NOMO-1 treated with dmso at 0.1 percent for 144 hours (cell line): ENCODE measurements around the gene GJA3.
A peak's percentile ranks its signal among the peaks of the same experiment; 100 is the strongest.

Experiments used
- DNase-seq: peaks from one replicate; lab custom pipeline; 2025; ENCODE audit not compliant: unreplicated experiment; lab: John Stamatoyannopoulos, UW

GJA3 gene

DNA sequence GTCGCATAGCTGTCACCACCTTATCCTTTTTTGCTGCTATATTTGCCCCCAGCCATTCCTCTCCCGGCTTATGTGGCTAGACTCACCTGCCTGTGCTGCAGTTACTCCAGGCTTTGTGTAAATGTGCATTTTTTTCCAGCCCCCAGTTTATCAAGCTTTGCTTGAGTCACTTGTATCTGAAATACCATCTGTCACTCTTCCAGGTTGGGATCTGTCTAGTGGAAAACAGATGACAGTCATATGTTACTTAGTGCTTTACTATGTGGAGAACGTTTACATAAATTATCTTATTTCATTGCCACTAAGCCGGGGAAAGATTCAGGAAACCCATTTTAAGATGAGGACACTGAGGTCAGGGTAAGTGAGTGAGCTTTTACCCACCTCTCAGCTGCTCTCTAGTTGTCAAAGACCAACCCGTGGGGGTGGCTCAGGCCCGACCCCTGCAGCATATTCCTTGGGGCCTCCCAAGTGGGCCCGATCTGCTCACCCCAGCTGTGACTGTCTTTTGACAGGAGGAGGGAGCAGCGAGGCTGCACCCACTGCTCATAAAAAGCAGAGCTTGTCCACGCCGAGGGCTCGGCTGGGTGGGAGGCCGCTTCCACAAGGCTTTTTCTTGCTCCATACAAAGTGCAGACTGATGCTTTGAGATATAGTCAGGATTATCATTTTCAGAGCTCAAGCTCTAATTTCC is 24.7 kb upstream of the GJA3 start:
- DNase-seq = no peak

GRCh38 chr13:20182231-20182846 is 21.5 kb upstream of the GJA3 start:
- DNase-seq = peak; percentile 54

- no peak for DNase-seq
Measured at GRCh38 chr13:20181188-20181587, 20.3 kb upstream of the GJA3 start.

DNA sequence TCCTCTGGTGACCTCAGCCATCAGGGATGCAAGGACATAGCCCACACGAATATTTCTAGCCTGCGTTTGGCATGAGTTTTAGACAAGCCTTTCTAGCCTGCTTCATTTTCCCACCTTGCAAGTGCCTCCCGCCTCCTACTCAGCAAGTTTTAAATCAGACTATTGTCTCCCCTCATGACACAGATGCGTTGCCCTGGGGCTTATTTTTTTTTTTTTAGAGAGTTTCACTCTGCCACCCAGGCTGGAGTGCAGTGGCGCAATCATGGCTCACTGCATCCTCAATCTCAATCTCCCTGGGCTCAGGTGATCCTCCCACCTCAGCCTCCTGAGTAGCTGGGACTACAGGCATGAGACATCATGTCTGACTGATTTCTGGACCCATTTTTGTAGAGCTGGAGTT is 17.3 kb upstream of the GJA3 start:
- DNase-seq = no peak

DNA sequence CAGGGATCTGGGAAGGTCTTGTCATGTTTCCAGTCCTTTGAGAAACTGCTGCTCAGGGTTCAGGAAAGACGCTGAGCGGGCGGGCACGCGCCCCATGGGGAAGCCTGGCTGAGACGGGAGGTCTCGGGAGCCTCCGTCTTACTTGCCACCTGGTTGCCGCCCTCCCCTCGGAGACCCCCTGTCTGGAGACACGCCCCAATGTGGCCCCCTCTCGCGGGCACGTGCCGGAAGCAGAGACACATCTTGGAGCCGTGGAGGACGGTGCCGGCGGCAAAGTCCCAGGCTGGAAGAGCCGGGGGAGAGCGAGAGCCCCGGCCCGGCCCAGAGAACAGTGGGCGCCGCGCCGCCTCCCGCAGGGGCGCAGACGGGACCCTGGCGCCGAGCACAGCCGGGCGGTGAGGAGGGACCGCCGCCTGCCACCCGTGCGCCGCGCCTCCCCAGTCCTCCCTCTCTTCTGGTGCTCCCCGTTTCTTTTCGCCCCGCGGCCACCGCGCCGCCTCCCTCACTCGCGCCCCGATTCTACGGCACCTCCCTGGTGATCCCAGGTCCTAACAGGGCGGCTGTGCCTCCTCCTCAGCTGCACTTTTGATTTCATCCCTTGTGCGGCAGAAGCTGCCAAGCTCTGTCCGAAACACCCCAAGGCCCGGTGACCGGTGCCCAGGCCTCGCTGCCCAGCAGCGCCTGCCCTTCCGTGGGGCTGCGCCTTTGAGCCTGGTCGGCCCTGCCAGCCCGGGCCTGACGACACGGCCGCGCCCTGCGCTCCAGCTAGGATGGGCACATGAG is 16.4 kb upstream of the GJA3 start:
- DNase-seq = no peak

GRCh38 chr13:20175907-20176652 is 15.2 kb upstream of the GJA3 start:
- no peak for DNase-seq

GRCh38 chr13:20175406-20175794 is 14.5 kb upstream of the GJA3 start:
- no peak for DNase-seq

GRCh38 chr13:20174656-20175405 is 14.0 kb upstream of the GJA3 start:
- peak; percentile 93 for DNase-seq

- no peak for DNase-seq
Measured at GRCh38 chr13:20173116-20173746, 12.4 kb upstream of the GJA3 start.

- DNase-seq = no peak
Measured at GRCh38 chr13:20171364-20171763, 10.5 kb upstream of the GJA3 start.

DNA sequence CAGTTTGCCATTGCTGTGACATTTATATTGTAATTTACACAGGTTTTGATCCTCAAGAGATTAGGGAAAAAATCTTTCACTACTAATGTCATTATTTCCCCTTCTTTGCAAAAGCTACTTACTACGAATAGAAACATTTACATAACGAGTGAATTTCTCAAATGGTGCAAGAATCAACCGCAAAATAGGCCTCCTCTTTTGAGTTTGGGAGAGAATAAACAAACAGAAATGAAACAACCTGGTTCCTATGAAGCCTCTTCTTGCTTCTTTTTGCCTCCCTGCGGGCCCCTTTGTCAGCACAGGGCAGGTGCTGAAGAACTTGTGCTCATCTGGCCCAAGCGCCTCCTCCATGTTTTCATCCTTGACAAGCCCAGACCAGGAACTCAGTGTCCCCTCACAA is 10.1 kb upstream of the GJA3 start:
- DNase-seq = no peak

GRCh38 chr13:20168396-20168795 is 7.5 kb upstream of the GJA3 start:
- no peak for DNase-seq

DNA sequence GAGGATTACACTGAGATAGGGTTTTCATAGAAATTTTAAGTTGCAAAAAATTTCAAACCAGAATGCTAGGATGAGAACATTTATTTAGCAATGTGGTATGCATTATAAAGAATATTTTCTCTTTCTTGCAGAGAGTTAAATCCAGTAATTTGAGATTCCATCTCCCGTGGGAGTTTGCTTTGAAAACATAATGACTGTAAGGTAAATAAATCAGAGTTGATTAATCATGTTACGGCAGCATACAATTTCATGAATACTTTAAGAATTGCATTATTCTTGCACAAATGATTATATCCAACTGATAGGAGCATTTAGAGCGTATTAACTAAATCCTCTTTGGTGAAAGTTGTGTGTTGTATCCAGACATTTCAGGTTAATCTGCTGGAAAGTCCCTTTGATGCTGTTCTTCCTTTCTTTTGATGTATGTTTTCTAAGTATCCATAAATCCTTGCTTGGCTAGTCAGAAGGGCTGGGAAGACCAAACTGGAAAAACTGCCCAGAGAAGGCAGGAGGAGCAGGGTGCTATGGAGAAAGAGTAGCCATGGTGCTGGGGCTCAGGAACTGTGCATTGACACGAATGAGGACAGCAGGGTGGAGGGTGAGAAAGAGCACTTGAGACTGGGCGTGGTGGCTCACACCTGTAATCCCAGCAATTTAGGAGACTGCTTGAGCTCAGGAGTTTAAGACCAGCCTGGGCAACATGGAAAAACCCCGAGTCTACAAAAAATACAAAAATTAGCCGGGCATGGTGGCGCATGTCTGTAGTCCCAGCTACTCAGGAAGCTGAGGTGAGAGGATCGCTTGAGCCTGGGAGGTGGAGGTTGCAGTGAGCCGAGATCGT is 4.8 kb upstream of the GJA3 start:
- DNase-seq = no peak

GRCh38 chr13:20161951-20162300 is 1.1 kb upstream of the GJA3 start:
- DNase-seq = no peak

DNA sequence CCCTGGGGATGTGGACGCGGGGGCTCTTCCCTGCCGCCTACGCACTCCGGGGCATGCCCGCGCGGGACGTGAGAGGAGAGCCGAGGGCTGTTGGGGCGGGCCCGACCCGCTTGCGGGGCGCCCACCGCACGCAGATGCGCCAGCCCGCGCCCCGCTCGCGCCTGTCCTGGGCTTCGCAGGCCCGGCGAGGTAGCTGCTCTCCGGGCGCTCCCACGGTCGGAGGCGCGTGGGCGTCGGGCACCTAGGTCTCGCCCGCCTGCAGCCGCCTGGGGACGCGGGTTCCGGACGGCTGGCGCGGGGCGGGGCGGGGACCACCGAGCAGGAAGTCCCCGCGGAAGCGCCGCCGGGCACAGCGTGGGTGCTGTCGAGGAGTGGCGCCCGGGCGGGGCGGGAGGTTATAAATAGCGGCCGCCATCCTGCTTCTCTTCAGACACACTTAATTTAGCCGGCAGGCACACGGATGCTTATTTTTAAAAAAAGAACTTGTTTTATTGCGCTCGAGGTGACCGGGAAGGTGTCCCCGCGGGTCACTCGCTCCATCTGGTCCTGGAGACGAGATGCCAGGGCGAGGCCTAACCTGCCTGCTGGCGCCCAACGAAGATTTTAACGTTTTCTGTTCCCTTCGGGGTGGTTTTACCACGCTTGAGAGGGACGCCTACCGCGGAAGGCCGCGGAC is 561 bp upstream of the GJA3 start:
- DNase-seq = no peak

GRCh38 chr13:20159646-20160305 is 1.1 kb downstream of the GJA3 start:
- DNase-seq = no peak

- DNase-seq = no peak
Measured at GRCh38 chr13:20157151-20157796, 3.6 kb downstream of the GJA3 start.

GRCh38 chr13:20156702-20157101 is 4.2 kb downstream of the GJA3 start:
- no peak for DNase-seq
